GM12872 (cell line): ENCODE results near the gene STRA6.

Experiments used
- CTCF ChIP-seq: IDR thresholded peaks from 3 replicates; pipeline ENCODE4 v1.5.1; 2011; ENCODE audit warnings: low read depth, mild to moderate bottlenecking, low read length, moderate library complexity; ENCODE audit not compliant: insufficient read depth

STRA6 gene

DNA sequence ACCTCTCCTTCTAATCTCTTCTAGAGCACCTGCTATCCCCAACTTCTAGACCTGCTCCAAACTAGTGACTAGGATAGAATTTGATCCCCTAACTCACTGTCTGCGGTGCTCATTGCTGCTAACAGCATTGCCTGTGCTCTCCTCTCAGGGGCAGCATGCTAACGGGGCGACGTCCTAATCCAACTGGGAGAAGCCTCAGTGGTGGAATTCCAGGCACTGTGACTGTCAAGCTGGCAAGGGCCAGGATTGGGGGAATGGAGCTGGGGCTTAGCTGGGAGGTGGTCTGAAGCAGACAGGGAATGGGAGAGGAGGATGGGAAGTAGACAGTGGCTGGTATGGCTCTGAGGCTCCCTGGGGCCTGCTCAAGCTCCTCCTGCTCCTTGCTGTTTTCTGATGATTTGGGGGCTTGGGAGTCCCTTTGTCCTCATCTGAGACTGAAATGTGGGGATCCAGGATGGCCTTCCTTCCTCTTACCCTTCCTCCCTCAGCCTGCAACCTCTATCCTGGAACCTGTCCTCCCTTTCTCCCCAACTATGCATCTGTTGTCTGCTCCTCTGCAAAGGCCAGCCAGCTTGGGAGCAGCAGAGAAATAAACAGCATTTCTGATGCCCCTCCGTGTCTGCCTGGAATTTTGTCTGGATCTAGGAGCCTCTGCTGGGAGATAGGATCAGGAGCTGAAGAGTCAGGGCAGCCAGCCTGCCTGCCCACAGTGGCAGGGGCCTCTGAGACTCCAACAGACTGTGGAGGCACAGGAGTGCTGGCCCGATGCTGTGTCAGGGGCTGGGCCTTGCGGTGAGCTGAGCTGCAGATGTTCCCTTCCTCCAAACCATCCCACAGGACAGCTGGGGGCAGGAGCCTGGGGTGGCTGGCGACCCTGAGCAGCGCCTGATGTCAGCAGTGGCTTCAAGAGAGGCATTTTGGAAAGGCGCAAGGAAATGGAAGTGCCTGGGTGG lies 26.0 kb downstream of the STRA6 start:
- no peak for TF ChIP-seq CTCF

DNA sequence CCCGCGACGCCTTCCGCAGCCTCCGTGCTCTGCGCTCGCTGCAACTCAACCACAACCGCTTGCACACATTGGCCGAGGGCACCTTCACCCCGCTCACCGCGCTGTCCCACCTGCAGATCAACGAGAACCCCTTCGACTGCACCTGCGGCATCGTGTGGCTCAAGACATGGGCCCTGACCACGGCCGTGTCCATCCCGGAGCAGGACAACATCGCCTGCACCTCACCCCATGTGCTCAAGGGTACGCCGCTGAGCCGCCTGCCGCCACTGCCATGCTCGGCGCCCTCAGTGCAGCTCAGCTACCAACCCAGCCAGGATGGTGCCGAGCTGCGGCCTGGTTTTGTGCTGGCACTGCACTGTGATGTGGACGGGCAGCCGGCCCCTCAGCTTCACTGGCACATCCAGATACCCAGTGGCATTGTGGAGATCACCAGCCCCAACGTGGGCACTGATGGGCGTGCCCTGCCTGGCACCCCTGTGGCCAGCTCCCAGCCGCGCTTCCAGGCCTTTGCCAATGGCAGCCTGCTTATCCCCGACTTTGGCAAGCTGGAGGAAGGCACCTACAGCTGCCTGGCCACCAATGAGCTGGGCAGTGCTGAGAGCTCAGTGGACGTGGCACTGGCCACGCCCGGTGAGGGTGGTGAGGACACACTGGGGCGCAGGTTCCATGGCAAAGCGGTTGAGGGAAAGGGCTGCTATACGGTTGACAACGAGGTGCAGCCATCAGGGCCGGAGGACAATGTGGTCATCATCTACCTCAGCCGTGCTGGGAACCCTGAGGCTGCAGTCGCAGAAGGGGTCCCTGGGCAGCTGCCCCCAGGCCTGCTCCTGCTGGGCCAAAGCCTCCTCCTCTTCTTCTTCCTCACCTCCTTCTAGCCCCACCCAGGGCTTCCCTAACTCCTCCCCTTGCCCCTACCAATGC lies 27.1 kb downstream of the STRA6 start:
- no peak for TF ChIP-seq CTCF

DNA sequence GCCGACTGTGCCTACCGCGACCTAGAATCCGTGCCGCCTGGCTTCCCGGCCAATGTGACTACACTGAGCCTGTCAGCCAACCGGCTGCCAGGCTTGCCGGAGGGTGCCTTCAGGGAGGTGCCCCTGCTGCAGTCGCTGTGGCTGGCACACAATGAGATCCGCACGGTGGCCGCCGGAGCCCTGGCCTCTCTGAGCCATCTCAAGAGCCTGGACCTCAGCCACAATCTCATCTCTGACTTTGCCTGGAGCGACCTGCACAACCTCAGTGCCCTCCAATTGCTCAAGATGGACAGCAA lies 27.7 kb downstream of the STRA6 start:
- TF ChIP-seq CTCF: no peak

DNA sequence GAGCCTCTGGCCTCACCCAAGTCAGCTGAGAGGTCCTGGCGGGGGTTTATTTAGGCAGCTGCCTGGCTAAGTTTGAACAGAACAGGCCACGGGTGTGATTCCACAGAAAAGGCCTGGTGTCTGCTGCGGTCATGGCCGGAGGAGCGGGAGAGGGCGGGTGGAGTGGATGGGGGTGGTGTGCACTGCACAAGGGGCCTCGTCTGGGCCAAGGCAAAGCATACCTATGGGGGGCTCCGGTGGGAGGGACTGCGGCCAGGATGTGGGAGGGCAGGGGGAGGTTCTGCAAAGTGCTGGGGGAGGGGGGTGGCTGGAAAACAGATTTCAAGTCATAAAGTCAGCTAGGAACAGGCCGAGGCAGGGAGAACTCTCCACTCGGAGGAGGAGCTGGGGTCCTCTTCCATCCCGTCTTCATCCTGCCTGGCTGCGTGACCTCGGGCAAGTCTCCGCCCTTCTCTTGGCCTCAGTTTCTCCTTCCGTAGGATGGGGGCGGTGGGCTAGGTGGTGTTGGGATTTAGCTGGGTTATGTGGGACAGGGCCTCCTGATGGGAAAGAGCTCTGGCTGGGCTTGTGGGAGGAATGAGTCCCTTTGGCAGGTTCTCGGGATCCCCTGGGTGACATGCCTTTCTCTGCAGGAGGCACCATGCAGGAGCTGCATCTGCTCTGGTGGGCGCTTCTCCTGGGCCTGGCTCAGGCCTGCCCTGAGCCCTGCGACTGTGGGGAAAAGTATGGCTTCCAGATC lies 28.2 kb downstream of the STRA6 start:
- no peak for TF ChIP-seq CTCF

- no peak for TF ChIP-seq CTCF
Measured at GRCh38 chr15:74173380-74174218, 29.0 kb downstream of the STRA6 start, which contains the start of gene ISLR. Gene ISLR (plus strand): TSS chr15:74173710. CDS start chr15:74174859, 1,149 bp downstream.

DNA sequence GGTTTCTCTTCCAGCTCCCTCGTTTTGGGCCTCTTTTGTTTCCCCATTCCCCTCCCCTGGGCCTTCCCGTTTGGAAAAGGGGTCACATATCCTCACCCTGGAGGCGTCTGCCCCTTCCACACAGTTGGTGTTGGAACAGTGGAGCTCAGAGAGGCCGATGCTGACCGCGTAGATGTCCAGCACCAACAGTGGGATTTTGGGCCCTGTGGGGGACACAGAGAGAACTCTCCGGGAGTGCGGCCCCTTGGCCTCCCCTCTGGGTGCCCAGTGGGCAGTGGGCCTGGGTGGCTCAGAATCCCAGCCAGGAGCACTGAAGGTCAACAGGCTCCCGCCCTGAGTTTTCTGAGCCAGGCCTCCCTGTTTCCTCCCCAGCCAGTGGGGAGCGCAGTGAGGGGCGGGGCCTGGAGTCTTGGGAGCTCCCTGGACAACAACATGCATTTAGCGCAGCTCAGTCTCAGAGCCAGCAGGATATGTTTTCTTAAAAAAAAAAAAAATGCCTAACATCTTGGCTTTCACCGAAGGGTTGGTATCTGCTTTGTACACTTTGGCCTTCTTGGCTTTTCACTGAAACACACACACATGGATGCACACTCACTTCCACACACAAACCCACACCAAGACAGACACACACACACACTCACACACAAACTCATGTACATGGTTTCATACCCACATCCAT lies 29.7 kb downstream of the STRA6 start:
- TF ChIP-seq CTCF: no peak
